Left lung (tissue), 10 donors: Measurements from ENCODE around the gene FCGBP. TPM values are rescaled to one million over a fixed set of nuclear protein-coding genes. Genes with fewer than 3 reads are reported as not detected.

ENCODE experiments used
- ATAC-seq: fragments of 200-7000 bp; cut with Tn5 transposase; one replicate; pipeline ENCODE4 v1.9.1; 2020; ENCODE audit warnings: moderate library complexity
- DNase-seq, 4 donors: peaks; one replicate each; pipeline ENCODE4 v3.0.0-alpha.2; 2013 to 2020
- H3K27ac ChIP-seq, 2 donors: fragments of 200-600 bp; sonication (generic) in 1 of 2; one replicate each; pipeline versions ENCODE4 v1.5.0 to v1.8.0; 2020 to 2021
- H3K27me3 ChIP-seq, 2 donors: fragments of 200-600 bp; sonication (generic) in 1 of 2; one replicate each; pipeline versions ENCODE4 v1.5.0 to v1.8.0; 2020 to 2021
- H3K36me3 ChIP-seq, 2 donors: fragments of 200-600 bp; sonication (generic) in 1 of 2; one replicate each; pipeline versions ENCODE4 v1.5.0 to v1.8.0; 2020 to 2021
- H3K4me1 ChIP-seq, 2 donors: fragments of 200-600 bp; one replicate each; pipeline ENCODE4 v1.8.0; 2021
- H3K4me3 ChIP-seq, 2 donors: fragments of 200-600 bp; sonication (generic) in 1 of 2; one replicate each; pipeline versions ENCODE4 v1.5.0 to v1.8.0; 2020 to 2021; ENCODE audit warnings: mild to moderate bottlenecking in 1 of 2
- H3K9me3 ChIP-seq, 2 donors: fragments of 200-600 bp; sonication (generic) in 1 of 2; one replicate each; pipeline versions ENCODE4 v1.5.0 to v1.8.0; 2020 to 2021
- CTCF ChIP-seq, 2 donors: fragments of 200-600 bp; sonication (generic) in 1 of 2; IDR thresholded peaks; one replicate each; pipeline versions ENCODE4 v1.5.0 to v1.8.0; 2021; ENCODE audit warnings: antibody characterized with exemption in 2 of 2
- intact Hi-C, 2 donors: fragments of 100-400 bp; cut with DNase I; formaldehyde crosslinking; loops; one replicate each; pipeline versions ENCODE4 v1.11.2 to v1.14.2; 2022
- polyA plus RNA-seq, 6 donors: library from polyadenylated mRNA; unstranded; fragments of 120-200 nt; gene quantifications; one replicate each; pipeline ENCODE4 v1.2.1, GENCODE V29; 2013; ENCODE audit not compliant: insufficient read length in 6 of 6
- total RNA-seq, 2 donors: library from RNA; stranded (reverse); fragmentation: NEBNext Ultra II Directional; extraction: Animal tissue kit (Norgen Biotek cat#: 25700); gene quantifications; one replicate each; pipeline ENCODE4 v1.2.1, GENCODE V29; 2021
- donor health status: DM: no; HTN: yes; CAD: no.
- donor health status: DM: no; HTN: no; CAD: no.

The FCGBP gene
- total and polyA plus RNA-seq, 8 donors = 4.4 to 19.7 (median 12.0) TPM

GRCh38 chr19:39974377-39975155 is 40.1 kb upstream of the FCGBP start:
- DNase-seq = no peak
- intact Hi-C loops = no loop called here
- Histone ChIP-seq H3K27me3 (no peaks in the 10 kb centered on the region), H3K4me3 (no peak overlapping the region), H3K36me3 (peaks cover 0 to 76% of the 10 kb centered on the region in 2 donors), H3K27ac (no peak overlapping the region), H3K4me1 (peaks cover 10 to 28% of the 10 kb centered on the region in 2 donors), H3K9me3 (no peaks in the 10 kb centered on the region)
- ATAC-seq = no peak
- TF ChIP-seq CTCF (IDR thresholded peaks at IDR 0.05) = no peak

- Histone ChIP-seq H3K9me3 (no peaks in the 10 kb centered on the region), H3K4me3 (peak overlapping the region; percentile 88 to 91), H3K27me3 (peaks cover 0 to 15% of the 10 kb centered on the region in 2 donors), H3K4me1 (peaks cover 10 to 29% of the 10 kb centered on the region in 2 donors), H3K27ac (peak overlapping the region; percentile 51 to 87), H3K36me3 (peaks cover 0 to 45% of the 10 kb centered on the region in 2 donors)
- ATAC-seq (no peak), DNase-seq (peak in 1 of 4 donors; percentile 82)
- intact Hi-C loops = no loop called here
- TF ChIP-seq CTCF (IDR thresholded peaks at IDR 0.05) = no peak
Observed at GRCh38 chr19:39971380-39972035, 37.1 kb upstream of the FCGBP start.

- H3K4me1 ChIP-seq = peaks cover 10 to 29% of the 10 kb centered on the region in 2 donors
- intact Hi-C loops = no loop called here
- DNase-seq (peak; percentile 97 to 100 (median 99)), ATAC-seq (peak; percentile 99)
- peak within 1 kb of the TSS; percentile 88 to 91 for H3K4me3 ChIP-seq
- H3K9me3 ChIP-seq = no peaks in the 10 kb centered on the region
- H3K27me3 ChIP-seq = peaks cover 0 to 22% of the 10 kb centered on the region in 2 donors
- H3K36me3 ChIP-seq = peaks cover 0 to 38% of the 10 kb centered on the region in 2 donors
- TF ChIP-seq CTCF (IDR thresholded peaks at IDR 0.05) = peak; percentile 63 to 83
- H3K27ac ChIP-seq = peak within 1 kb of the TSS; percentile 87 to 93
Observed at GRCh38 chr19:39970675-39971379, 36.4 kb upstream of the FCGBP start, which contains the start of gene PSMC4. TSS of gene PSMC4 (plus strand) at chr19:39971165. CDS start at chr19:39971203, 38 bp downstream.

- Histone ChIP-seq H3K4me1 (peaks cover 10 to 29% of the 10 kb centered on the region in 2 donors), H3K27me3 (peaks cover 0 to 25% of the 10 kb centered on the region in 2 donors), H3K36me3 (peaks cover 0 to 33% of the 10 kb centered on the region in 2 donors), H3K27ac (peak overlapping the region; percentile 87 to 93), H3K4me3 (peak overlapping the region; percentile 88 to 91), H3K9me3 (no peaks in the 10 kb centered on the region)
- TF ChIP-seq CTCF (IDR thresholded peaks at IDR 0.05) = no peak
- DNase-seq = no peak
- peak; percentile 46 for ATAC-seq
- intact Hi-C loops = no loop called here
Observed at GRCh38 chr19:39970425-39970674, 35.9 kb upstream of the FCGBP start.
